Measurements from ENCODE around the gene EME1. TPM values are rescaled to one million over a fixed set of nuclear protein-coding genes. Genes with fewer than 3 reads are reported as not detected.

EME1 gene
- total RNA-seq, 4 donors from 2014 or later: 0.53 to 23.1 (median 1.9) TPM

DNA sequence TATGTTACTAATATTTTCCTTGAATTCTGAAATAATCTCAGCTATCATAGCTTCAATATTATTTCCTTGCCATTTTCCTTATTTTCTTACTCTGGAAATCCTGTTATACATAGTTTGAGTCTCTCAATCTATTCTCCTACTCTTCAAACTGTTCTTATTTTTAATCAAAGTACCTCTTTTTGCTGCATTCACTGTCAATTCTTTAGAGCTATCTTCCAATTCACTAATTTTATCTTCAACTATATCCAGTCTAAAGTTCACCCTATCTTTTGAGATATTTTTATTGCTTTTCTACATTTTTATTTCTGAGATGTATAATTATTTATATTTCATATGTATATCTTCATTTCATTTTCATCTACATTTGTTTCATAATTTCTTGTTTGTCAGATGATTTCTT, 34.4 kb upstream of the EME1 start:
- H3K4me1 ChIP-seq: no peaks in the 10 kb centered on the region
- no peaks in the 10 kb centered on the region for H3K36me3 ChIP-seq
- TF ChIP-seq, protein P1, sequence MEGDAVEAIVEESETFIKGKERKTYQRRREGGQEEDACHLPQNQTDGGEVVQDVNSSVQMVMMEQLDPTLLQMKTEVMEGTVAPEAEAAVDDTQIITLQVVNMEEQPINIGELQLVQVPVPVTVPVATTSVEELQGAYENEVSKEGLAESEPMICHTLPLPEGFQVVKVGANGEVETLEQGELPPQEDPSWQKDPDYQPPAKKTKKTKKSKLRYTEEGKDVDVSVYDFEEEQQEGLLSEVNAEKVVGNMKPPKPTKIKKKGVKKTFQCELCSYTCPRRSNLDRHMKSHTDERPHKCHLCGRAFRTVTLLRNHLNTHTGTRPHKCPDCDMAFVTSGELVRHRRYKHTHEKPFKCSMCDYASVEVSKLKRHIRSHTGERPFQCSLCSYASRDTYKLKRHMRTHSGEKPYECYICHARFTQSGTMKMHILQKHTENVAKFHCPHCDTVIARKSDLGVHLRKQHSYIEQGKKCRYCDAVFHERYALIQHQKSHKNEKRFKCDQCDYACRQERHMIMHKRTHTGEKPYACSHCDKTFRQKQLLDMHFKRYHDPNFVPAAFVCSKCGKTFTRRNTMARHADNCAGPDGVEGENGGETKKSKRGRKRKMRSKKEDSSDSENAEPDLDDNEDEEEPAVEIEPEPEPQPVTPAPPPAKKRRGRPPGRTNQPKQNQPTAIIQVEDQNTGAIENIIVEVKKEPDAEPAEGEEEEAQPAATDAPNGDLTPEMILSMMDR (IDR thresholded peaks at IDR 0.05): no peak
- TF ChIP-seq POLR2A (IDR thresholded peaks at IDR 0.05): no peak
- no peak for DNase-seq
- no peak overlapping the region for H3K4me3 ChIP-seq
- H3K27me3 ChIP-seq: no peaks in the 10 kb centered on the region
- no peaks in the 10 kb centered on the region for H3K9me3 ChIP-seq
- no peak overlapping the region for H3K27ac ChIP-seq

DNA sequence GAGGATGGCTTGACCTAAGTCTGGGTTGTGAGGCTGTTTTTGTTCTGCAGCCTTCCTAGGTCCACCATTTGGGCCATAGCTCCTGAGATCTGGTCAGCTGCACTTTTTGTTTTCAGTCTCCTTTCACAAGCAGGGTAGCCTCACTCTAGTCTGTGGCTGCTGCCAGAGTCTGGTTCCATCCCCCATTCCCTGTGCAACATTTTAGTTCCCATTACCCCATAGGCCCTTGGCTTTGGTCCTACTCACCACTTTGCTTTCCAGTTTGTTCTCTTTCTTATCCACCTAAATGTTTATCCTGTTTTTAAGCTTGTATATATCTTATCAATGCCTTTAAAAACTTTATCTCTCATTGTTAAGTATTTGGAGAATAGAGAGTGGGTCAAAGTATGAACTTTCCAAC, 33.6 kb upstream of the EME1 start:
- Histone ChIP-seq H3K27me3 (no peaks in the 10 kb centered on the region), H3K36me3 (no peaks in the 10 kb centered on the region), H3K27ac (no peak overlapping the region), H3K9me3 (no peaks in the 10 kb centered on the region), H3K4me1 (no peaks in the 10 kb centered on the region), H3K4me3 (no peak overlapping the region)
- TF ChIP-seq, protein P1 (IDR thresholded peaks at IDR 0.05): no peak
- no peak for TF ChIP-seq POLR2A (IDR thresholded peaks at IDR 0.05)
- DNase-seq: peak in 1 of 3 donors; percentile 5

DNA sequence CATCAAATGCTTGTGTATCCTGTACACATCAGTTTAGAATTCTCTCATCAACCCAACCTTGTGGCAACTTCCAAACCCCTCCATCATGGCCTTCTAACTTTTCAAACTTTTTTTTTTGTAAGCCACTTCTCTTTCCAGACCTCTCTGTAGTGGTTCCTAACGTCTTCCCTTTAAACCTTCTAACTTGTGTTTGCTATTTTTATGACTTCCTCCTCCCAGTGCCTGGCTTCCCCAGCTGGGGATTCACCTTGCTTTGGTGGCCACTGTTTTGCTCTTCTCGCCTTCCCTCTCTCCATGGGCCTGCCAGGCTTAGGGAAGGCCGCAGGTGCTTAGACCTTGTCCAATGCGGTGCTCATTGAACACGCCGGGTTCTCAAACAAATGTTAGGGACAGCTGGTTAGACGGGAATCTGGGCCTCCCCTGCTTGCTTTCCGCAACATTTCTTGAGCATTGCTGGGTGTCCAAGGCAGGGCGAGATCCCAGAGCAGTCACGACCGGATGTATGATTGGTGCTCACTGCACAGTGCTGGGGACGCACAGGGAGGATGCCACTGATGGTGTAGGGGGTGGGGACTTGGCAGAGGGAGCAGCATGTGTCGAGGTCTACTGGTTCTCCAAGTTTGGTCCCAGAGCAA, 28.2 kb upstream of the EME1 start:
- peak in 1 of 3 donors; percentile 45 for DNase-seq
- H3K9me3 ChIP-seq: no peaks in the 10 kb centered on the region
- H3K36me3 ChIP-seq: no peaks in the 10 kb centered on the region
- H3K4me3 ChIP-seq: no peak overlapping the region
- no peak overlapping the region for H3K27ac ChIP-seq
- H3K27me3 ChIP-seq: no peaks in the 10 kb centered on the region
- TF ChIP-seq, protein P1 (IDR thresholded peaks at IDR 0.05): no peak
- no peak for TF ChIP-seq POLR2A (IDR thresholded peaks at IDR 0.05)
- peaks cover 0 to 19% (median 8%) of the 10 kb centered on the region in 4 donors for H3K4me1 ChIP-seq

DNA sequence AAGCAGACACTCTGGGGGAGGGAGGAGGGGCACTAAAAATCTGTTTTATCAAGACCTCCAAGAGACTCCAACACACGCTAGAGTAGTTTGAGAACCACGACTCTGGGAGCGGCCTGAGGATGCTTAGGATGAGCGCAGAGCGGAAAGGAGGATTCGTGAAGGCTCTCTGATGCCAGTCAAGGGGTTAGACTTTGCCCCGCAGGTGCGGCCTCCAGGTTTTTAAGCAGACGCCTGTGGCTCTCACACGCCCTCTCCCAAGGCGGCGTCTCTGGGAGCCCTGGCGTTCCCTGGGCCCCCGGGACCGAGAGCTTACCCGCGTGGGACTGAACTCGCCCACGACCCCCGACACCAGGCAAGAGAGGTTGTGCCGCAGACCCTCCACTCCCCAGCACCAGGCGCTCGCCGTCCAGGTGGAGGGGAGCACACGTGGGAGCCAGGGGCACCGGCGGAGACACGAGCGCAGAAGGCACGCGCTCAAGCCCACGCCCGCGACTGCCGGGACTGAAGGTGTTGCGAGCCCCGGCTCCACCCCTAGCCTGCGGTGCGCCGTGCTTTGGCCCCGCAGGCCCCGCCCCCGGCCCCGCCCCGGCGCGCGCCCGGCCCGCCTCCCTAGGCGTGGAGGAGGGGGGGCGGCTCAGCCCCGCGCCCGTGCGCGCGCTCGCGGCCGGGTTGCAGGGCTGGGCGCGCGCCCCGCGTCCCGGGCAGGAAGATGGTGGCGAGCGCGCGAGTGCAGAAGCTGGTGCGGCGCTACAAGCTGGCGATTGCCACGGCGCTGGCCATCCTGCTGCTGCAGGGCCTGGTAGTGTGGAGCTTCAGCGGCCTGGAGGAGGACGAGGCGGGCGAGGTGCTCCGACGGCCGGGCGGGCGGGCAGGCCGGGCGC, 27.4 kb upstream of the EME1 start, which contains the start of gene XYLT2:
Gene XYLT2, plus strand, starts transcription at position 695 of the 881 bp plus-strand sequence. Its CDS starts 15 bp downstream, at position 710.
- H3K36me3 ChIP-seq: no peaks in the 10 kb centered on the region
- peak; percentile 8 to 26 for TF ChIP-seq POLR2A (IDR thresholded peaks at IDR 0.05)
- TF ChIP-seq, protein P1 (IDR thresholded peaks at IDR 0.05): no peak
- H3K27me3 ChIP-seq: no peaks in the 10 kb centered on the region
- DNase-seq: peak; percentile 88 to 96 (median 92)
- H3K4me3 ChIP-seq: peak within 1 kb of the TSS; percentile 80 to 99 (median 86)
- H3K9me3 ChIP-seq: no peaks in the 10 kb centered on the region
- peak within 1 kb of the TSS; percentile 54 to 85 (median 72) for H3K27ac ChIP-seq
- peaks cover 0 to 19% (median 8%) of the 10 kb centered on the region in 4 donors for H3K4me1 ChIP-seq

DNA sequence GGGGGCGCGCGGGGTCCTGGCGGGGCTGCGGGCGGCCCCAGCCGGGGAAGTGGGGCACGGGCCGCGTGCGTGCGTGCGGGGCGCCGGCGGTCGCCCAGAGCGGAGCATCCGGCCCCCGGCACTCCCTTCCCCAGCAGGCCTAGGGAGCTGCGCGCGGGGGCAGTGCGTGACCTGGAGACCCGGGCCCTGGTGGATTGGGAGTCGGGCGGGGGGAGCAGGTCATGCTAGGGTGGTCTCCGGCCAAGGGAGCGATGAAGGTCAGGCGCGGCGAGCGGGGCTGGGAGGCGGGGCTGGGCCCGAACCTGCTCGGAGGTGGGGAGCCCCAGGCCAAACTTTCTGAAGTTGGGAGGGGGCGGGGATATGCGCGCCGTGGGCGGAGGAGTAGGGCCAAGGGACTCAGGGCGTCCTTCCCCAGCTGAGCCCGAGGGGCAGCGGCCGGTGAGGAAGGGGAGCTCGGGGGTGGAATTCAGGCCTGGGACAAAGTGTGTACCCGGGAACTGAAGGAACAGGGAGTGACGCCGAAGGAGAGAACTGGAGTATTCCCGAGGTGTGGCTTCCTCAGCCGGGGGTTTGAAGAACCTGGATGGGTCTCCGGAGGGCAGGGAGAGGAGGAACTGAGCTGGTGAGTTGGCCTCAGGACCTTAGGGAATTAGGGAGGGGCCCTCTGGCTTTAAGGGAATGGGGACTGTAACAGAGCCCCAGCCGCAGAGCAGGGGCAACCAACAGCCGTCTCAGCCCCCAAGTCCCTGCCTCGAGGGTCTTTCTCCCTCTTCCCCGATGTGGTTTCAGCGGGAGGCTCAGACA, 26.5 kb upstream of the EME1 start:
- no peaks in the 10 kb centered on the region for H3K9me3 ChIP-seq
- peaks cover 0 to 19% (median 8%) of the 10 kb centered on the region in 4 donors for H3K4me1 ChIP-seq
- H3K36me3 ChIP-seq: no peaks in the 10 kb centered on the region
- H3K27me3 ChIP-seq: no peaks in the 10 kb centered on the region
- peak; percentile 46 to 70 (median 69) for DNase-seq
- peak overlapping the region; percentile 80 to 99 (median 86) for H3K4me3 ChIP-seq
- TF ChIP-seq POLR2A (IDR thresholded peaks at IDR 0.05): peak in 1 of 2 donors; percentile 2
- TF ChIP-seq, protein P1 (IDR thresholded peaks at IDR 0.05): no peak
- H3K27ac ChIP-seq: peak overlapping the region; percentile 54 to 85 (median 72)
